ENCODE results near the gene SLC11A2. TPM values are rescaled to one million over a fixed set of nuclear protein-coding genes. Genes with fewer than 3 reads are reported as not detected.

Gene SLC11A2
- total RNA-seq, 1 donor from 2014 or later, result 36.3 TPM

- Histone ChIP-seq H3K27me3 (ENCODE audit: control insufficient read depth, insufficient read depth, low read length) (no peaks in the 10 kb centered on the region), H3K4me3 (ENCODE audit: low read depth, low read length) (no peak overlapping the region), H3K36me3 (ENCODE audit: control insufficient read depth, insufficient read depth, low read length) (no peaks in the 10 kb centered on the region)
- TF ChIP-seq CTCF (IDR thresholded peaks at IDR 0.05; ENCODE audit: insufficient read depth, low read length, poor library complexity, severe bottlenecking), result no peak
- no peak for DNase-seq (ENCODE audit: low read depth)
Measured at GRCh38 chr12:51065530-51065929, 39.3 kb upstream of the SLC11A2 start.

GRCh38 chr12:51062631-51063397 lies 36.6 kb upstream of the SLC11A2 start:
- DNase-seq (ENCODE audit: low read depth), result no peak
- H3K4me3 ChIP-seq (ENCODE audit: low read depth, low read length), result no peak overlapping the region
- no peak for TF ChIP-seq CTCF (IDR thresholded peaks at IDR 0.05; ENCODE audit: insufficient read depth, low read length, poor library complexity, severe bottlenecking)
- H3K36me3 ChIP-seq (ENCODE audit: control insufficient read depth, insufficient read depth, low read length), result peaks cover 2% of the 10 kb centered on the region
- H3K27me3 ChIP-seq (ENCODE audit: control insufficient read depth, insufficient read depth, low read length), result no peaks in the 10 kb centered on the region

GRCh38 chr12:51059086-51059485 lies 32.9 kb upstream of the SLC11A2 start:
- no peak overlapping the region for H3K4me3 ChIP-seq (ENCODE audit: low read depth, low read length)
- TF ChIP-seq CTCF (IDR thresholded peaks at IDR 0.05; ENCODE audit: insufficient read depth, low read length, poor library complexity, severe bottlenecking), result no peak
- H3K36me3 ChIP-seq (ENCODE audit: control insufficient read depth, insufficient read depth, low read length), result peaks cover 3% of the 10 kb centered on the region
- no peak for DNase-seq (ENCODE audit: low read depth)
- H3K27me3 ChIP-seq (ENCODE audit: control insufficient read depth, insufficient read depth, low read length), result no peaks in the 10 kb centered on the region

- no peak for DNase-seq (ENCODE audit: low read depth)
- Histone ChIP-seq H3K27me3 (ENCODE audit: control insufficient read depth, insufficient read depth, low read length) (no peaks in the 10 kb centered on the region), H3K4me3 (ENCODE audit: low read depth, low read length) (no peak overlapping the region), H3K36me3 (ENCODE audit: control insufficient read depth, insufficient read depth, low read length) (peaks cover 4% of the 10 kb centered on the region)
- no peak for TF ChIP-seq CTCF (IDR thresholded peaks at IDR 0.05; ENCODE audit: insufficient read depth, low read length, poor library complexity, severe bottlenecking)
Measured at GRCh38 chr12:51056242-51056641, 30.1 kb upstream of the SLC11A2 start.

- no peaks in the 10 kb centered on the region for H3K27me3 ChIP-seq (ENCODE audit: control insufficient read depth, insufficient read depth, low read length)
- no peak for DNase-seq (ENCODE audit: low read depth)
- H3K4me3 ChIP-seq (ENCODE audit: low read depth, low read length), result no peak overlapping the region
- TF ChIP-seq CTCF (IDR thresholded peaks at IDR 0.05; ENCODE audit: insufficient read depth, low read length, poor library complexity, severe bottlenecking), result no peak
- H3K36me3 ChIP-seq (ENCODE audit: control insufficient read depth, insufficient read depth, low read length), result peaks cover 4% of the 10 kb centered on the region
Measured at GRCh38 chr12:51055060-51055459, 28.9 kb upstream of the SLC11A2 start.

GRCh38 chr12:51051787-51052186 lies 25.6 kb upstream of the SLC11A2 start:
- Histone ChIP-seq H3K27me3 (ENCODE audit: control insufficient read depth, insufficient read depth, low read length) (no peaks in the 10 kb centered on the region), H3K36me3 (ENCODE audit: control insufficient read depth, insufficient read depth, low read length) (peaks cover 3% of the 10 kb centered on the region), H3K4me3 (ENCODE audit: low read depth, low read length) (no peak overlapping the region)
- TF ChIP-seq CTCF (IDR thresholded peaks at IDR 0.05; ENCODE audit: insufficient read depth, low read length, poor library complexity, severe bottlenecking), result no peak
- no peak for DNase-seq (ENCODE audit: low read depth)

All from kidney epithelial cell (primary cell).